GM12878 (cell line): ENCODE data around the gene PPP1R15A.
"Not testable (repeated sequence)": the region's sequence is repeated elsewhere in the genome, so short reads cannot be mapped to it uniquely, and the experiment has no call there.

ENCODE experiments used
- CREB1 ChIP-seq: IDR thresholded peaks from 2 replicates; pipeline ENCODE4 v1.6.1; 2012; ENCODE audit warnings: low read depth, mild to moderate bottlenecking, inconsistent platforms
- CTCF ChIP-seq, 3 experiments: IDR thresholded peaks in 2 of 3; conservative IDR thresholded peaks in 1 of 3; 2 replicates each; pipeline ENCODE4 v1.5.1; 2011; ENCODE audit warnings: low read depth in 3 of 3, low read length in 3 of 3, mild to moderate bottlenecking in 3 of 3, control low read depth in 2 of 3, moderate library complexity in 2 of 3, inconsistent platforms in 1 of 3, mixed read lengths in 1 of 3; ENCODE audit not compliant: control insufficient read depth in 2 of 3, insufficient read depth in 1 of 3; ENCODE audit errors: extremely low read depth in 1 of 3
- DPF2 ChIP-seq: fragments of 450-650 bp; IDR thresholded peaks from 2 replicates; pipeline ENCODE4 v1.6.1; 2017; ENCODE audit warnings: mild to moderate bottlenecking
- ELK1 ChIP-seq: IDR thresholded peaks from 2 replicates; pipeline ENCODE4 v1.6.1; 2012; ENCODE audit warnings: low read depth, low read length, improper control_type of control experiment
- EP300 ChIP-seq, 2 experiments: fragments of 150-350 bp in 1 of 2; IDR thresholded peaks; 2 replicates each; pipeline ENCODE4 v1.6.1; 2011 to 2012; ENCODE audit warnings: low read depth in 2 of 2, low read length in 2 of 2, borderline replicate concordance in 1 of 2, improper control_type of control experiment in 1 of 2, inconsistent platforms in 1 of 2; ENCODE audit not compliant: control insufficient read depth in 1 of 2
- EZH2 ChIP-seq: IDR thresholded peaks from 2 replicates; pipeline ENCODE4 v1.6.1; 2012; ENCODE audit warnings: low read depth, mild to moderate bottlenecking, control low read depth, inconsistent platforms, low read length, borderline replicate concordance; ENCODE audit not compliant: control insufficient read depth
- POLR2AphosphoS5 ChIP-seq: IDR thresholded peaks from 2 replicates; pipeline ENCODE4 v1.6.1; 2011; ENCODE audit warnings: mild to moderate bottlenecking, low read length, inconsistent platforms
- SMAD5 ChIP-seq: IDR thresholded peaks from 2 replicates; pipeline ENCODE4 v1.6.1; 2016; ENCODE audit warnings: antibody characterized with exemption, low read depth
- SP1 ChIP-seq: IDR thresholded peaks from one replicate; pipeline ENCODE4 v1.6.1; 2011; ENCODE audit warnings: low read depth, low read length
- TAF1 ChIP-seq: IDR thresholded peaks from 2 replicates; pipeline ENCODE4 v1.6.1; 2011; ENCODE audit warnings: mild to moderate bottlenecking, low read depth, low read length, borderline replicate concordance
- TF ChIP-seq, protein P1 (sequence below): IDR thresholded peaks from 2 replicates; pipeline ENCODE4 v1.6.1; 2011; ENCODE audit warnings: low read depth, mild to moderate bottlenecking, low read length, moderate library complexity, borderline replicate concordance; ENCODE audit errors: extremely low read depth
- TF ChIP-seq, protein P2 (sequence below): fragments of 450-650 bp; IDR thresholded peaks from 2 replicates; pipeline ENCODE4 v1.6.1; 2016; ENCODE audit warnings: mild to moderate bottlenecking

- TF ChIP-seq, protein P1, sequence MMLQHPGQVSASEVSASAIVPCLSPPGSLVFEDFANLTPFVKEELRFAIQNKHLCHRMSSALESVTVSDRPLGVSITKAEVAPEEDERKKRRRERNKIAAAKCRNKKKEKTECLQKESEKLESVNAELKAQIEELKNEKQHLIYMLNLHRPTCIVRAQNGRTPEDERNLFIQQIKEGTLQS: not testable (repeated sequence)
- TF ChIP-seq EP300 (IDR thresholded peaks at IDR 0.05; ENCODE audit: borderline replicate concordance in 1 of 2, control insufficient read depth in 1 of 2, low read depth in 2 of 2, low read length in 2 of 2); DPF2; EZH2; CREB1; POLR2AphosphoS5; CTCF (IDR thresholded peaks at IDR 0.05 in 2 of 3, conservative IDR thresholded peaks at IDR 0.05 in 1 of 3; ENCODE audit: control insufficient read depth in 2 of 3, extremely low read depth in 1 of 3, insufficient read depth in 1 of 3, low read depth in 3 of 3, low read length in 3 of 3); TAF1; SMAD5; ELK1; SP1: not testable (repeated sequence)
- TF ChIP-seq, protein P2, sequence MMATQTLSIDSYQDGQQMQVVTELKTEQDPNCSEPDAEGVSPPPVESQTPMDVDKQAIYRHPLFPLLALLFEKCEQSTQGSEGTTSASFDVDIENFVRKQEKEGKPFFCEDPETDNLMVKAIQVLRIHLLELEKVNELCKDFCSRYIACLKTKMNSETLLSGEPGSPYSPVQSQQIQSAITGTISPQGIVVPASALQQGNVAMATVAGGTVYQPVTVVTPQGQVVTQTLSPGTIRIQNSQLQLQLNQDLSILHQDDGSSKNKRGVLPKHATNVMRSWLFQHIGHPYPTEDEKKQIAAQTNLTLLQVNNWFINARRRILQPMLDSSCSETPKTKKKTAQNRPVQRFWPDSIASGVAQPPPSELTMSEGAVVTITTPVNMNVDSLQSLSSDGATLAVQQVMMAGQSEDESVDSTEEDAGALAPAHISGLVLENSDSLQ: not testable (repeated sequence)
Observed at GRCh38 chr19:48903788-48904187, 31.6 kb downstream of the PPP1R15A start.
